Stimulated activated CD4-positive, alpha-beta T cell treated with anti-CD3 and anti-CD28 coated beads, Interleukin-12 subunit alpha, Interleukin-12 subunit beta, amount 100 ng/mL, for 48 hours (primary cell): Measurements from ENCODE around the gene RAI14.

ENCODE experiments used
- DNase-seq, 3 donors: peaks; one replicate each; pipeline ENCODE4 v3.0.0-alpha.2; 2020; ENCODE audit warnings: low read depth in 2 of 3, low spot score in 1 of 3

Gene RAI14

GRCh38 chr5:34656001-34656699 lies at the start of gene RAI14:
Gene RAI14 (plus strand): TSS chr5:34656328. CDS start chr5:34686920, 30,592 bp downstream.
- peak in 1 of 3 donors; percentile 21 for DNase-seq

- DNase-seq: no peak
Observed at GRCh38 chr5:34608368-34608767, 47.8 kb upstream of the RAI14 start.

GRCh38 chr5:34608859-34609648 lies 47.1 kb upstream of the RAI14 start:
- DNase-seq: no peak

- no peak for DNase-seq
Observed at GRCh38 chr5:34609951-34610441, 46.1 kb upstream of the RAI14 start.

- DNase-seq: no peak
Observed at GRCh38 chr5:34610546-34610945, 45.6 kb upstream of the RAI14 start.

GRCh38 chr5:34611464-34612415 lies 44.4 kb upstream of the RAI14 start:
- DNase-seq: no peak

- no peak for DNase-seq
Observed at GRCh38 chr5:34616651-34617050, 39.5 kb upstream of the RAI14 start.

- DNase-seq: no peak
Observed at GRCh38 chr5:34618371-34619065, 37.6 kb upstream of the RAI14 start.

- no peak for DNase-seq
Observed at GRCh38 chr5:34620185-34620584, 35.9 kb upstream of the RAI14 start.

- no peak for DNase-seq
Observed at GRCh38 chr5:34621277-34622097, 34.6 kb upstream of the RAI14 start.

- DNase-seq: no peak
Observed at GRCh38 chr5:34622098-34622400, 34.1 kb upstream of the RAI14 start.

- no peak for DNase-seq
Observed at GRCh38 chr5:34624691-34625090, 31.4 kb upstream of the RAI14 start.

GRCh38 chr5:34625246-34625645 lies 30.9 kb upstream of the RAI14 start:
- DNase-seq: no peak

- no peak for DNase-seq
Observed at GRCh38 chr5:34626036-34626435, 30.1 kb upstream of the RAI14 start.

GRCh38 chr5:34626751-34627150 lies 29.4 kb upstream of the RAI14 start:
- no peak for DNase-seq

- no peak for DNase-seq
Observed at GRCh38 chr5:34627794-34628193, 28.3 kb upstream of the RAI14 start.

- DNase-seq: no peak
Observed at GRCh38 chr5:34628373-34628772, 27.8 kb upstream of the RAI14 start.

- DNase-seq: no peak
Observed at GRCh38 chr5:34630596-34630995, 25.5 kb upstream of the RAI14 start.

- DNase-seq: no peak
Observed at GRCh38 chr5:34632807-34633422, 23.2 kb upstream of the RAI14 start.
